Brain microvascular endothelial cell (primary cell): ENCODE data around the gene GDF3.
"Not testable (repeated sequence)": the region's sequence is repeated elsewhere in the genome, so short reads cannot be mapped to it uniquely, and the experiment has no call there.

Experiments
- DNase-seq: peaks from one replicate; pipeline ENCODE4 v3.0.0-alpha.2; 2020
- H3K27ac ChIP-seq: fragments of 250-450 bp; sonication (Bioruptor Pico); 2 replicates; pipeline ENCODE4 v1.5.1; 2020; ENCODE audit warnings: mild to moderate bottlenecking, moderate library complexity
- H3K27me3 ChIP-seq: fragments of 250-450 bp; sonication (Bioruptor Pico); replicated peaks from 2 replicates; pipeline ENCODE4 v1.5.1; 2020; ENCODE audit warnings: mild to moderate bottlenecking
- H3K36me3 ChIP-seq: fragments of 250-450 bp; sonication (Bioruptor Pico); replicated peaks from 2 replicates; pipeline ENCODE4 v1.5.1; 2020; ENCODE audit warnings: mild to moderate bottlenecking
- H3K4me3 ChIP-seq: 2 replicates; pipeline ENCODE4 v1.5.1; 2011; ENCODE audit warnings: low read depth, mild to moderate bottlenecking, control low read depth, low read length, moderate library complexity
- in situ Hi-C: cut with HindIII; loops from 2 replicates; pipeline ENCODE4 v1.10.0; 2017; ENCODE audit warnings: low sequenced_read_pairs, low pct_ligation_motif_present
- TF ChIP-seq, protein P1 (sequence below): IDR thresholded peaks from 2 replicates; pipeline ENCODE4 v1.5.1; 2011; ENCODE audit warnings: low read depth, mild to moderate bottlenecking, moderate library complexity, low read length, control low read depth, inconsistent platforms; ENCODE audit errors: missing control alignments

Gene GDF3

DNA sequence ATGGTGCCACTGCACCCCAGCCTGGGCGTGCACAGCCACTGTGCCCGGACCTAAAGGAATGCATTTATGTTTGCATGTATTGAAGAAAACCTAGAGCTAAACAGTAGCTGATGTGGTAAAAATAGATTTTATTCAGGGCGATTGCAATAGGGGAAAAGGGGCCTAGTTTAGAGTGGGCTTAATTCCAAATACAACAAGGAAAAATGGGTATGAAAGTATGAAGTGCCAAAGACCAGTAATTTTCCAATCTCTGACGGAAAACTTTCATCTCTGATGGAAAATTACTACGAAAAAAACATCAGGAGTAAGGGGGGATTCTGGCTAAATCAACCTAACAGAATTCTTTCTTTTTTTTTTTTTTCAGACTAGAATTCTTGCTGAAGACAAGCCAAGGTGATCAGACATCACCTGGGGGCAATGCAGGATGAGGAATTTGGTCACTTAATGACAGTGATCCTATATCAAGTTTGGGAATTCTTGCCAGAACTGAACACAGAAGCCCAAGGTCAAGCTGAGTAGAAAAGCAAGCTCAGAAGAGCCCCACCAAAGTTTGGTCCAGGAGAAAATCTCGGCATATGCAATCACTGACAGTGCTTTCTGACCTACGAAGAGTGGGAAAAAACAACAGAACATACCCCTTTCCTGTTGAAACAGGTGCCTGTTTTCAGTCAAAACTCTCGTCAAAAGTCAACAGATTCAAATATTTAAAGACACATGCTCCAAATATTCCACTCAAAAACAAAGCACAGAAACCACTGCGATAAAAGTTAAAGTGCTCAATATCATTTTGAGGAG is 16.1 kb downstream of the GDF3 start:
- no peak for DNase-seq
- TF ChIP-seq, protein P1, sequence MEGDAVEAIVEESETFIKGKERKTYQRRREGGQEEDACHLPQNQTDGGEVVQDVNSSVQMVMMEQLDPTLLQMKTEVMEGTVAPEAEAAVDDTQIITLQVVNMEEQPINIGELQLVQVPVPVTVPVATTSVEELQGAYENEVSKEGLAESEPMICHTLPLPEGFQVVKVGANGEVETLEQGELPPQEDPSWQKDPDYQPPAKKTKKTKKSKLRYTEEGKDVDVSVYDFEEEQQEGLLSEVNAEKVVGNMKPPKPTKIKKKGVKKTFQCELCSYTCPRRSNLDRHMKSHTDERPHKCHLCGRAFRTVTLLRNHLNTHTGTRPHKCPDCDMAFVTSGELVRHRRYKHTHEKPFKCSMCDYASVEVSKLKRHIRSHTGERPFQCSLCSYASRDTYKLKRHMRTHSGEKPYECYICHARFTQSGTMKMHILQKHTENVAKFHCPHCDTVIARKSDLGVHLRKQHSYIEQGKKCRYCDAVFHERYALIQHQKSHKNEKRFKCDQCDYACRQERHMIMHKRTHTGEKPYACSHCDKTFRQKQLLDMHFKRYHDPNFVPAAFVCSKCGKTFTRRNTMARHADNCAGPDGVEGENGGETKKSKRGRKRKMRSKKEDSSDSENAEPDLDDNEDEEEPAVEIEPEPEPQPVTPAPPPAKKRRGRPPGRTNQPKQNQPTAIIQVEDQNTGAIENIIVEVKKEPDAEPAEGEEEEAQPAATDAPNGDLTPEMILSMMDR, result no peak
- Histone ChIP-seq H3K27me3 (no peaks in the 10 kb centered on the region), H3K4me3 (no peak overlapping the region), H3K27ac (no peak overlapping the region), H3K36me3 (no peaks in the 10 kb centered on the region)
- in situ Hi-C loops, result no loop called here

- no peak for DNase-seq
- H3K36me3 ChIP-seq, result no peaks in the 10 kb centered on the region
- H3K27ac ChIP-seq, result no peak overlapping the region
- no peak overlapping the region for H3K4me3 ChIP-seq
- TF ChIP-seq, protein P1, result no peak
- in situ Hi-C loops, result no loop called here
- no peaks in the 10 kb centered on the region for H3K27me3 ChIP-seq
Observed at GRCh38 chr12:7678744-7679143, 16.8 kb downstream of the GDF3 start.

DNA sequence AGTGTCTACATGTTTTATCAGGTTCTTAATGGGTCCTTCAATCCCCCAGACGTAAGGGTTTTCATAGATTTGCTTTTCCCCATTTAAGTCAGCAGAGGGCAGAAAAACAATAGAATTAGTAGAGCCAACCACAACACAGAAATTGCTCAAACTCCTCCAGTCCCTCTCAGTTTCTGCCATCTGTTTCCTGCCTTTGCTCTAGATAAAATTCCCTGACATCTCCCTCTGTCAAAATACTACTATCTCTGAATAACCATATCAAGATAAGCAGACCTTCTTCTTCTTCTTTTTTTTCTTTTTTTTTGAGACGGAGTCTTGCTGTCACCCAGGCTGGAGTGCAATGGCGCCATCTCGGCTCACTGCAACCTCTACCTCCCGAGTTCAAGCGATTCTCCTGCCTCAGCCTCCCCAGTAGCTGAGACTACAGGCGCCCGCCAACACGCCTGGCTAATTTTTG is 18.1 kb downstream of the GDF3 start:
- H3K27me3 ChIP-seq, H3K27ac ChIP-seq, H3K4me3 ChIP-seq, H3K36me3 ChIP-seq, in situ Hi-C loops: not testable (repeated sequence)
- TF ChIP-seq, protein P1, result peak; percentile 23
- DNase-seq, result peak; percentile 27

GRCh38 chr12:7675455-7675854 is 20.1 kb downstream of the GDF3 start:
- in situ Hi-C loops, H3K27ac ChIP-seq, H3K36me3 ChIP-seq: not testable (repeated sequence)

DNA sequence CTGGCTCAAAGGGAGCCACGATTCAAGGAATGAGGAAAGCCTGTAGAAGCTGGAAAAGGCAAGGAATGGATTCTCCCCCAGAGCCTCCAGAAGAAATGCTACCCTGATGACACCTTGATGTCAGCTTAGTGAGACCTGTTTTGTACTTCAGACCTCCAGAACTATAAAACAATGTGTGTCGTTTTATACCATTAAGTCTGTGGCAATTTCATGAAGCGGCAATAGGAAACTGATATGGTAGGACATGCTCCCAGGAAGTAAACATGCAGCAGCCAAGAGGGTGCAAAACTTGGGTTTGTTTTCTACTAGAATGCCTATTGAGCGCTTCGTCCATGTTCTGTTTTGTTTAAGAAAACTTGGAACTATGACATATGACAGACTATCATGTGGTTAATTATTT is 27.4 kb downstream of the GDF3 start:
- Histone ChIP-seq H3K27ac (no peak overlapping the region), H3K4me3 (no peak overlapping the region), H3K36me3 (no peaks in the 10 kb centered on the region), H3K27me3 (no peaks in the 10 kb centered on the region)
- DNase-seq, result no peak
- TF ChIP-seq, protein P1, result no peak
- in situ Hi-C loops, result no loop called here

More at GRCh38 chr12:7675455-7675854, 20.1 kb downstream of the GDF3 start:
- H3K27me3 ChIP-seq, DNase-seq, H3K4me3 ChIP-seq: not testable (repeated sequence)

GRCh38 chr12:7667125-7667524 is 28.4 kb downstream of the GDF3 start:
- Histone ChIP-seq H3K4me3 (no peak overlapping the region), H3K27ac (no peak overlapping the region), H3K27me3 (no peaks in the 10 kb centered on the region), H3K36me3 (no peaks in the 10 kb centered on the region)
- no peak for DNase-seq
- in situ Hi-C loops, result no loop called here
- TF ChIP-seq, protein P1, result no peak
